H9 (cell line): ENCODE measurements around the gene GSTO2. TPM values are rescaled to one million over a fixed set of nuclear protein-coding genes. Genes with fewer than 3 reads are reported as not detected.

Experiments
- DNase-seq: peaks from one replicate; pipeline ENCODE4 v3.0.0-alpha.2; 2017
- H2AFZ ChIP-seq: one replicate; pipeline ENCODE4 v1.6.1; 2013; ENCODE audit warnings: mild to moderate bottlenecking, low read length, control low read depth, moderate library complexity
- H2AK5ac ChIP-seq: 2 replicates; pipeline ENCODE4 v1.6.1; 2013; ENCODE audit warnings: low read length, control low read depth, mixed read lengths; ENCODE audit not compliant: insufficient read length
- H2BK120ac ChIP-seq: one replicate; pipeline ENCODE4 v1.6.1; 2013; ENCODE audit warnings: low read depth, mild to moderate bottlenecking, low read length, control low read depth, inconsistent platforms; ENCODE audit not compliant: poor library complexity, severe bottlenecking
- H2BK12ac ChIP-seq: 2 replicates; pipeline ENCODE4 v1.6.1; 2013; ENCODE audit warnings: low read length, control low read depth, mixed read lengths, low read depth; ENCODE audit not compliant: insufficient read length
- H2BK15ac ChIP-seq: 2 replicates; pipeline ENCODE4 v1.6.1; 2013; ENCODE audit warnings: low read depth, low read length, control low read depth
- H2BK20ac ChIP-seq: one replicate; pipeline ENCODE4 v1.6.1; 2013; ENCODE audit warnings: low read depth, mild to moderate bottlenecking, low read length, control low read depth, inconsistent platforms; ENCODE audit not compliant: poor library complexity, severe bottlenecking
- H2BK5ac ChIP-seq: 2 replicates; pipeline ENCODE4 v1.6.1; 2013; ENCODE audit warnings: low read length, control low read depth, mixed read lengths; ENCODE audit not compliant: insufficient read length
- H3K14ac ChIP-seq: 2 replicates; pipeline ENCODE4 v1.6.1; 2013; ENCODE audit warnings: low read length, control low read depth; ENCODE audit not compliant: insufficient read depth
- H3K18ac ChIP-seq: 2 replicates; pipeline ENCODE4 v1.6.1; 2013; ENCODE audit warnings: low read depth, mild to moderate bottlenecking, mixed read lengths, low read length, control low read depth; ENCODE audit not compliant: insufficient read length
- H3K23ac ChIP-seq: 2 replicates; pipeline ENCODE4 v1.6.1; 2013; ENCODE audit warnings: low read length, control low read depth, mixed read lengths, low read depth; ENCODE audit not compliant: insufficient read length
- H3K23me2 ChIP-seq: 2 replicates; pipeline ENCODE4 v1.6.1; 2013; ENCODE audit warnings: low read depth, mild to moderate bottlenecking, mixed read lengths, low read length, control low read depth; ENCODE audit not compliant: insufficient read length, poor library complexity, severe bottlenecking
- H3K27ac ChIP-seq: 2 replicates; pipeline ENCODE4 v1.5.1; 2013; ENCODE audit warnings: low read length, control low read depth, mixed read lengths, low read depth; ENCODE audit not compliant: insufficient read length
- H3K27me3 ChIP-seq: 2 replicates; pipeline ENCODE4 v1.6.1; 2013; ENCODE audit warnings: low read length, control low read depth, inconsistent platforms; ENCODE audit not compliant: insufficient read depth
- H3K4ac ChIP-seq: 2 replicates; pipeline ENCODE4 v1.6.1; 2013; ENCODE audit warnings: low read depth, mild to moderate bottlenecking, control low read depth, inconsistent platforms, low read length, moderate library complexity
- H3K4me1 ChIP-seq: 2 replicates; pipeline ENCODE4 v1.6.1; 2013; ENCODE audit warnings: low read length, control low read depth, inconsistent platforms; ENCODE audit not compliant: insufficient read depth
- H3K4me2 ChIP-seq: 2 replicates; pipeline ENCODE4 v1.6.1; 2013; ENCODE audit warnings: low read length, control low read depth, mixed read lengths; ENCODE audit not compliant: insufficient read length, insufficient read depth
- H3K56ac ChIP-seq: 2 replicates; pipeline ENCODE4 v1.6.1; 2013; ENCODE audit warnings: low read depth, mild to moderate bottlenecking, mixed read lengths, low read length, control low read depth; ENCODE audit not compliant: insufficient read length
- H3K79me1 ChIP-seq: 2 replicates; pipeline ENCODE4 v1.6.1; 2013; ENCODE audit warnings: low read depth, mild to moderate bottlenecking, moderate library complexity, low read length, control low read depth, inconsistent platforms; ENCODE audit not compliant: insufficient read depth, poor library complexity, severe bottlenecking
- H3K79me2 ChIP-seq: 2 replicates; pipeline ENCODE4 v1.6.1; 2013; ENCODE audit warnings: low read length, control low read depth, inconsistent platforms; ENCODE audit not compliant: insufficient read depth
- H3K9ac ChIP-seq: 2 replicates; pipeline ENCODE4 v1.6.1; 2013; ENCODE audit warnings: low read length, control low read depth, mixed read lengths; ENCODE audit not compliant: insufficient read length; ENCODE audit errors: extremely low read depth
- H3K9me3 ChIP-seq: one replicate; pipeline ENCODE4 v1.6.1; 2013; ENCODE audit warnings: low read depth, low read length, inconsistent platforms; ENCODE audit not compliant: control insufficient read depth
- H3T11ph ChIP-seq: one replicate; pipeline ENCODE4 v1.6.1; 2013; ENCODE audit warnings: mild to moderate bottlenecking, low read length, control low read depth, inconsistent platforms
- H4K20me1 ChIP-seq: one replicate; pipeline ENCODE4 v1.6.1; 2013; ENCODE audit not compliant: control insufficient read depth, insufficient read length, insufficient read depth
- H4K5ac ChIP-seq: 2 replicates; pipeline ENCODE4 v1.6.1; 2013; ENCODE audit warnings: low read depth, mild to moderate bottlenecking, mixed read lengths, low read length, control low read depth; ENCODE audit not compliant: insufficient read length
- H4K8ac ChIP-seq: replicated peaks from 2 replicates; pipeline ENCODE4 v1.6.1; 2013; ENCODE audit warnings: low read length, control low read depth, mixed read lengths, low read depth; ENCODE audit not compliant: insufficient read length
- H4K91ac ChIP-seq: 2 replicates; pipeline ENCODE4 v1.6.1; 2013; ENCODE audit warnings: low read depth, mild to moderate bottlenecking, moderate library complexity, mixed read lengths, low read length, control low read depth; ENCODE audit not compliant: insufficient read length
- H3K27ac Mint-ChIP-seq, 3 experiments: 2 replicates in 2 of 3; 3 replicates in 1 of 3; pipeline ENCODE4 v1.8.0; 2020 to 2021; ENCODE audit warnings: mixed read lengths in 3 of 3, mild to moderate bottlenecking in 1 of 3, moderate library complexity in 1 of 3
- H3K27me3 Mint-ChIP-seq: 2 replicates; pipeline ENCODE4 v1.8.0; 2021; ENCODE audit warnings: low read depth, mild to moderate bottlenecking, moderate library complexity, mixed read lengths
- H3K36me3 Mint-ChIP-seq, 3 experiments: 2 replicates in 2 of 3; 3 replicates in 1 of 3; pipeline ENCODE4 v1.8.0; 2020 to 2021; ENCODE audit warnings: low read depth in 3 of 3, mixed read lengths in 3 of 3; ENCODE audit not compliant: insufficient read depth in 1 of 3
- H3K4me1 Mint-ChIP-seq, 2 experiments: 2 replicates each; pipeline ENCODE4 v1.8.0; 2020; ENCODE audit warnings: mixed read lengths in 2 of 2
- H3K4me3 Mint-ChIP-seq, 2 experiments: 2 replicates in 1 of 2; 3 replicates in 1 of 2; pipeline ENCODE4 v1.8.0; 2020 to 2021; ENCODE audit warnings: mild to moderate bottlenecking in 2 of 2, mixed read lengths in 2 of 2, moderate library complexity in 1 of 2
- H3K9me3 Mint-ChIP-seq, 2 experiments: 2 replicates in 1 of 2; 3 replicates in 1 of 2; pipeline ENCODE4 v1.8.0; 2020; ENCODE audit warnings: mild to moderate bottlenecking in 2 of 2, mixed read lengths in 2 of 2, moderate library complexity in 1 of 2
- WGBS: extraction: QIAGEN DNeasy Blood & Tissue Kit; methylation state at CpG from one replicate; pipeline ENCODE4 v1.1.7; 2013; ENCODE audit warnings: missing lambda C conversion rate, low lambda C conversion rate, mixed read lengths; ENCODE audit not compliant: insufficient read length; ENCODE audit errors: extremely low coverage; 5-methylcytosine and 5-hydroxymethylcytosine counted together
- total RNA-seq: library from RNA; stranded (reverse); gene quantifications from 2 replicates; pipeline ENCODE4 v1.2.1, GENCODE V29; 2021
- TF ChIP-seq, protein P1 (sequence below): fragments of 200-600 bp; sonication (generic); conservative IDR thresholded peaks from 3 replicates; pipeline ENCODE4 v1.8.0; 2021; ENCODE audit warnings: antibody characterized with exemption, mild to moderate bottlenecking

Gene GSTO2
- total RNA-seq, 1 experiment from 2014 or later = 14.5 TPM

DNA sequence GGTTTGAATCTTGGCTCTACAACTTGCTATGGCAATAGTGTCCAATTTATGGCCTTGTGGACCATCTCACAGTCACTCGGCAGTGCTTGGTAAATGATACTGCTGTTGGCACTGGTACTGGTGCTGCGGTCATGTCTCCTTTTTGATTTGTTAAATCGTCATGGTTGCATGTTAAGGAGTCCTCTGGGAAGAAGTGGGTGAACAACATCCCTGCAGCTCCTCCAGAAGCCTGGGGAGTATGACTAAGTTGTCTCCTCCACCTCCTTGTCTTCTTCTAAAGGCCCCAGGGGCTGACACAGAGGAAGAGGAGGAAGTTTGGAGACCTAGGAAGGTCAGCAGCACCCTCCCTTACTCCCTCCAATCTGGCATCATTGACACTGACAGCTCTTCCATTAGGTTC, 60.8 kb downstream of the GSTO2 start:
- no peak overlapping the region for H2BK5ac ChIP-seq
- peaks cover 39% of the 10 kb centered on the region; the same call in 1 of the 2 replicates for H3K4me1 ChIP-seq
- H3K14ac ChIP-seq = no peak overlapping the region
- H2BK20ac ChIP-seq = no peak overlapping the region
- H2BK15ac ChIP-seq = no peak overlapping the region
- no peak overlapping the region for H2AFZ ChIP-seq
- no peak overlapping the region for H3K4me2 ChIP-seq
- no peak overlapping the region for H3K4ac ChIP-seq
- H3K18ac ChIP-seq = no peak overlapping the region
- no peaks in the 10 kb centered on the region for H3K27me3 Mint-ChIP-seq
- no peak overlapping the region for H4K8ac ChIP-seq
- H3K9me3 ChIP-seq = no peaks in the 10 kb centered on the region
- DNase-seq = no peak
- no peak overlapping the region for H2BK120ac ChIP-seq
- peaks cover 84 to 89% of the 10 kb centered on the region in 2 experiments for H3K4me1 Mint-ChIP-seq
- peaks cover 4% of the 10 kb centered on the region for H3K23me2 ChIP-seq
- WGBS = no CpG with 5 or more reads among the region's 3 CpGs
- no peak overlapping the region for H3K56ac ChIP-seq
- no peaks in the 10 kb centered on the region for H3K27me3 ChIP-seq
- H3K9me3 Mint-ChIP-seq = no peaks in the 10 kb centered on the region
- H3K27ac ChIP-seq = no peak overlapping the region
- H3K9ac ChIP-seq = no peak overlapping the region
- H3K79me1 ChIP-seq = no peaks in the 10 kb centered on the region
- TF ChIP-seq, protein P1, sequence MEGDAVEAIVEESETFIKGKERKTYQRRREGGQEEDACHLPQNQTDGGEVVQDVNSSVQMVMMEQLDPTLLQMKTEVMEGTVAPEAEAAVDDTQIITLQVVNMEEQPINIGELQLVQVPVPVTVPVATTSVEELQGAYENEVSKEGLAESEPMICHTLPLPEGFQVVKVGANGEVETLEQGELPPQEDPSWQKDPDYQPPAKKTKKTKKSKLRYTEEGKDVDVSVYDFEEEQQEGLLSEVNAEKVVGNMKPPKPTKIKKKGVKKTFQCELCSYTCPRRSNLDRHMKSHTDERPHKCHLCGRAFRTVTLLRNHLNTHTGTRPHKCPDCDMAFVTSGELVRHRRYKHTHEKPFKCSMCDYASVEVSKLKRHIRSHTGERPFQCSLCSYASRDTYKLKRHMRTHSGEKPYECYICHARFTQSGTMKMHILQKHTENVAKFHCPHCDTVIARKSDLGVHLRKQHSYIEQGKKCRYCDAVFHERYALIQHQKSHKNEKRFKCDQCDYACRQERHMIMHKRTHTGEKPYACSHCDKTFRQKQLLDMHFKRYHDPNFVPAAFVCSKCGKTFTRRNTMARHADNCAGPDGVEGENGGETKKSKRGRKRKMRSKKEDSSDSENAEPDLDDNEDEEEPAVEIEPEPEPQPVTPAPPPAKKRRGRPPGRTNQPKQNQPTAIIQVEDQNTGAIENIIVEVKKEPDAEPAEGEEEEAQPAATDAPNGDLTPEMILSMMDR = no peak
- peaks cover 3% of the 10 kb centered on the region for H4K20me1 ChIP-seq
- H4K5ac ChIP-seq = peak overlapping the region; percentile 0
- H3K79me2 ChIP-seq = peaks cover 29% of the 10 kb centered on the region; the same call in 1 of the 2 replicates
- no peak overlapping the region for H3K23ac ChIP-seq
- H4K91ac ChIP-seq = no peak overlapping the region
- H3K36me3 Mint-ChIP-seq = peaks cover 7 to 20% (median 20%) of the 10 kb centered on the region in 3 experiments
- peak overlapping the region; percentile 4 for H2AK5ac ChIP-seq
- H2BK12ac ChIP-seq = no peak overlapping the region
- H3K27ac Mint-ChIP-seq = peak overlapping the region in 2 of 3 experiments; percentile 61 to 85; a peak in 2 of 7 replicates
- H3K4me3 Mint-ChIP-seq = no peak overlapping the region
- no peak overlapping the region for H3T11ph ChIP-seq
